ENCODE measurements around the gene TSPAN12. TPM values are rescaled to one million over a fixed set of nuclear protein-coding genes. Genes with fewer than 3 reads are reported as not detected.

The TSPAN12 gene
- total and polyA plus RNA-seq, 2 of the 8 experiments (the other 6 are each of a cell fraction or from before 2014, with no cell fraction given), result 6.1 to 17.9 TPM

- no peak for TF ChIP-seq PHF8 (conservative IDR thresholded peaks at IDR 0.05; ENCODE audit: low read depth, low read length)
- TF ChIP-seq CHD7 (IDR thresholded peaks at IDR 0.05; ENCODE audit: insufficient replicate concordance, low read length), result no peak
- TF ChIP-seq CHD1 (IDR thresholded peaks at IDR 0.05; ENCODE audit: low read depth, low read length), result no peak
Observed at GRCh38 chr7:120876922-120877321, 19.0 kb upstream of the TSPAN12 start (continued).

Measured in H1 (cell line).